NCI-H510A (cell line): ENCODE results near the gene SSNA1.

ENCODE experiments used
- DNase-seq: peaks from one replicate; lab custom pipeline; 2025; lab: John Stamatoyannopoulos, UW

SSNA1 gene

GRCh38 chr9:137152844-137153405, 35.6 kb upstream of the SSNA1 start:
- DNase-seq: no peak

GRCh38 chr9:137156567-137157375, 31.7 kb upstream of the SSNA1 start:
- DNase-seq: no peak

- DNase-seq: no peak
Measured at GRCh38 chr9:137157618-137158415, 30.7 kb upstream of the SSNA1 start.

GRCh38 chr9:137158625-137159024, 29.9 kb upstream of the SSNA1 start:
- no peak for DNase-seq

- no peak for DNase-seq
Measured at GRCh38 chr9:137159105-137160053, 29.1 kb upstream of the SSNA1 start.

- DNase-seq: no peak
Measured at GRCh38 chr9:137160054-137160425, 28.4 kb upstream of the SSNA1 start.

GRCh38 chr9:137160716-137161557, 27.5 kb upstream of the SSNA1 start:
- DNase-seq: peak; percentile 35

GRCh38 chr9:137161558-137162486, 26.7 kb upstream of the SSNA1 start:
- DNase-seq: no peak

- DNase-seq: no peak
Measured at GRCh38 chr9:137162505-137163364, 25.7 kb upstream of the SSNA1 start.

- DNase-seq: no peak
Measured at GRCh38 chr9:137163365-137163715, 25.1 kb upstream of the SSNA1 start.

- no peak for DNase-seq
Measured at GRCh38 chr9:137163805-137164204, 24.7 kb upstream of the SSNA1 start.

GRCh38 chr9:137164370-137165249, 23.9 kb upstream of the SSNA1 start:
- DNase-seq: no peak

GRCh38 chr9:137165250-137165836, 23.1 kb upstream of the SSNA1 start:
- no peak for DNase-seq

- DNase-seq: no peak
Measured at GRCh38 chr9:137166380-137167229, 21.9 kb upstream of the SSNA1 start.

GRCh38 chr9:137167277-137167746, 21.2 kb upstream of the SSNA1 start:
- no peak for DNase-seq
